WTC11 (cell line): ENCODE results near the gene SND1. TPM values are rescaled to one million over a fixed set of nuclear protein-coding genes. Genes with fewer than 3 reads are reported as not detected.

Experiments
- ATAC-seq: fragments of 200-7000 bp; cut with Tn5 transposase; 2 replicates; pipeline ENCODE4 v1.10.0; 2021; ENCODE audit warnings: mild to moderate bottlenecking, moderate library complexity
- CTCF ChIA-PET: fragments of 300-600 bp; sonication (Branson Sonifier 250); formaldehyde crosslinking; loops from one replicate; lab custom pipeline; 2021; ENCODE audit warnings: antibody characterized with exemption; lab: Charles Lee
- POLR2A ChIA-PET: fragments of 350-600 bp; sonication (Branson Sonifier 250); formaldehyde crosslinking; loops from one replicate; lab custom pipeline; 2021; ENCODE audit warnings: antibody characterized with exemption; lab: Charles Lee
- DNase-seq: peaks from one replicate; pipeline ENCODE4 v3.0.0; 2021; ENCODE audit warnings: low spot score
- H3K27ac Mint-ChIP-seq: 2 replicates; pipeline ENCODE4 v1.8.0; 2021; ENCODE audit warnings: mixed read lengths
- H3K27me3 Mint-ChIP-seq: 2 replicates; pipeline ENCODE4 v1.8.0; 2021; ENCODE audit warnings: low read depth, mild to moderate bottlenecking, moderate library complexity, mixed read lengths
- H3K36me3 Mint-ChIP-seq: 2 replicates; pipeline ENCODE4 v1.8.0; 2021; ENCODE audit warnings: mixed read lengths
- H3K4me1 Mint-ChIP-seq: 2 replicates; pipeline ENCODE4 v1.8.0; 2022; ENCODE audit warnings: mixed read lengths
- H3K4me3 Mint-ChIP-seq: 2 replicates; pipeline ENCODE4 v1.8.0; 2021; ENCODE audit warnings: mild to moderate bottlenecking, moderate library complexity, mixed read lengths
- H3K9me3 Mint-ChIP-seq: 2 replicates; pipeline ENCODE4 v1.8.0; 2021; ENCODE audit warnings: mixed read lengths
- AR ChIP-seq: fragments of 250-450 bp; sonication (Bioruptor Pico); IDR thresholded peaks from 2 replicates; pipeline ENCODE4 v1.9.0; 2021; ENCODE audit warnings: mild to moderate bottlenecking
- ATF1 ChIP-seq: sonication (generic); formaldehyde crosslinking; IDR thresholded peaks from 2 replicates; pipeline ENCODE4 v1.8.1; 2023; ENCODE audit warnings: mild to moderate bottlenecking, moderate library complexity, missing genetic modification reagents
- ESRRA ChIP-seq: sonication (generic); formaldehyde crosslinking; IDR thresholded peaks from 2 replicates; pipeline ENCODE4 v1.8.1; 2022; ENCODE audit warnings: mild to moderate bottlenecking, missing genetic modification reagents, borderline replicate concordance
- FOXJ3 ChIP-seq: sonication (generic); formaldehyde crosslinking; IDR thresholded peaks from 2 replicates; pipeline ENCODE4 v1.9.0; 2021; ENCODE audit warnings: missing genetic modification reagents, mild to moderate bottlenecking, borderline replicate concordance
- IRF2 ChIP-seq: sonication (generic); formaldehyde crosslinking; IDR thresholded peaks from 2 replicates; pipeline ENCODE4 v1.8.0; 2022; ENCODE audit warnings: low read depth, missing genetic modification reagents, borderline replicate concordance
- JAZF1 ChIP-seq: fragments of 250-450 bp; sonication (Bioruptor Pico); IDR thresholded peaks from 2 replicates; pipeline ENCODE4 v1.9.0; 2021; ENCODE audit warnings: moderate library complexity, mild to moderate bottlenecking, inconsistent platforms
- MLX ChIP-seq: sonication (generic); formaldehyde crosslinking; IDR thresholded peaks from 2 replicates; pipeline ENCODE4 v1.8.1; 2023; ENCODE audit warnings: mild to moderate bottlenecking, missing genetic modification reagents, moderate library complexity
- OVOL2 ChIP-seq: fragments of 250-450 bp; sonication (Bioruptor Pico); IDR thresholded peaks from 2 replicates; pipeline ENCODE4 v1.9.0; 2021; ENCODE audit warnings: mild to moderate bottlenecking, borderline replicate concordance
- PRDM15 ChIP-seq: sonication (generic); formaldehyde crosslinking; IDR thresholded peaks from 2 replicates; pipeline ENCODE4 v1.8.0; 2022; ENCODE audit warnings: missing genetic modification reagents
- PRRX2 ChIP-seq: fragments of 250-450 bp; sonication (Bioruptor Pico); IDR thresholded peaks from 2 replicates; pipeline ENCODE4 v1.8.0; 2021; ENCODE audit warnings: mild to moderate bottlenecking
- RORB ChIP-seq: fragments of 250-450 bp; sonication (Bioruptor Pico); IDR thresholded peaks from 2 replicates; pipeline ENCODE4 v1.9.0; 2021; ENCODE audit warnings: mild to moderate bottlenecking
- SMAD4 ChIP-seq: sonication (generic); formaldehyde crosslinking; IDR thresholded peaks from 2 replicates; pipeline ENCODE4 v1.8.0; 2022; ENCODE audit warnings: mild to moderate bottlenecking, missing genetic modification reagents
- SP1 ChIP-seq: sonication (generic); formaldehyde crosslinking; conservative IDR thresholded peaks from 2 replicates; pipeline ENCODE4 v1.8.1; 2022; ENCODE audit warnings: missing genetic modification reagents
- TCF7 ChIP-seq: sonication (generic); formaldehyde crosslinking; IDR thresholded peaks from 2 replicates; pipeline ENCODE4 v1.8.0; 2022; ENCODE audit warnings: mild to moderate bottlenecking, low read depth, missing genetic modification reagents, moderate library complexity
- TEAD1 ChIP-seq: sonication (generic); formaldehyde crosslinking; IDR thresholded peaks from 2 replicates; pipeline ENCODE4 v1.8.0; 2022; ENCODE audit warnings: mild to moderate bottlenecking, missing genetic modification reagents
- ZBTB21 ChIP-seq: sonication (generic); formaldehyde crosslinking; IDR thresholded peaks from 2 replicates; pipeline ENCODE4 v1.8.1; 2023; ENCODE audit warnings: mild to moderate bottlenecking, missing genetic modification reagents, borderline replicate concordance
- ZNF121 ChIP-seq: sonication (generic); formaldehyde crosslinking; IDR thresholded peaks from 2 replicates; pipeline ENCODE4 v1.8.0; 2023; ENCODE audit warnings: missing genetic modification reagents
- ZNF416 ChIP-seq: fragments of 250-450 bp; sonication (Bioruptor Pico); IDR thresholded peaks from 2 replicates; pipeline ENCODE4 v1.9.0; 2021; ENCODE audit warnings: mild to moderate bottlenecking, inconsistent platforms
- total RNA-seq: library from RNA; stranded (reverse); gene quantifications from 3 replicates; pipeline ENCODE4 v1.2.3, GENCODE V29; 2021
- TF ChIP-seq, protein P1 (sequence below): sonication (generic); formaldehyde crosslinking; IDR thresholded peaks from 2 replicates; pipeline ENCODE4 v1.8.0; 2022; ENCODE audit warnings: mild to moderate bottlenecking, missing genetic modification reagents
- TF ChIP-seq, protein P2 (sequence below): fragments of 250-450 bp; sonication (Bioruptor Pico); IDR thresholded peaks from 2 replicates; pipeline ENCODE4 v1.9.0; 2021; ENCODE audit warnings: moderate library complexity, mild to moderate bottlenecking, inconsistent platforms, borderline replicate concordance
- TF ChIP-seq, protein P3 (sequence below): sonication (generic); formaldehyde crosslinking; IDR thresholded peaks from 2 replicates; pipeline ENCODE4 v1.8.1; 2023; ENCODE audit warnings: mild to moderate bottlenecking, missing genetic modification reagents
- TF ChIP-seq, protein P4 (sequence below): sonication (generic); formaldehyde crosslinking; IDR thresholded peaks from 2 replicates; pipeline ENCODE4 v1.8.0; 2023; ENCODE audit warnings: missing genetic modification reagents
- TF ChIP-seq, protein P5 (sequence below): sonication (generic); formaldehyde crosslinking; IDR thresholded peaks from 2 replicates; pipeline ENCODE4 v1.8.1; 2022; ENCODE audit warnings: mild to moderate bottlenecking, moderate library complexity, missing genetic modification reagents

Gene SND1
- total RNA-seq, 1 experiment from 2014 or later = 261 TPM

- ChIA-PET CTCF (interaction anchor here (3.3 kb wide), 1 partner anchor 133 kb away, joined by 10 read pairs; no protein-coding TSS in a partner anchor), POLR2A (interaction anchor here (0.5 kb wide), 1 partner anchor 1862 kb away, joined by 3 read pairs; no protein-coding TSS in a partner anchor)
- no peak for ATAC-seq
- Mint-ChIP-seq H3K36me3 (peaks cover 5% of the 10 kb centered on the region), H3K4me3 (no peak overlapping the region), H3K9me3 (no peaks in the 10 kb centered on the region), H3K27me3 (no peaks in the 10 kb centered on the region), H3K27ac (no peak overlapping the region), H3K4me1 (peaks cover 10% of the 10 kb centered on the region; the same call in 1 of the 2 replicates)
- no peak for DNase-seq
- TF ChIP-seq JAZF1 (CRISPR knock-in tag) (no peak), ATF1 (no peak), IRF2 (CRISPR knock-in tag) (no peak), TCF7 (CRISPR knock-in tag) (no peak), ZBTB21 (CRISPR knock-in tag) (no peak), ZNF121 (CRISPR knock-in tag) (no peak), FOXJ3 (CRISPR knock-in tag) (no peak), RORB (CRISPR knock-in tag) (no peak), OVOL2 (no peak), TEAD1 (no peak), ZNF416 (CRISPR knock-in tag) (no peak), SMAD4 (CRISPR knock-in tag) (no peak), MLX (CRISPR knock-in tag) (no peak)
- TF ChIP-seq, protein P1, sequence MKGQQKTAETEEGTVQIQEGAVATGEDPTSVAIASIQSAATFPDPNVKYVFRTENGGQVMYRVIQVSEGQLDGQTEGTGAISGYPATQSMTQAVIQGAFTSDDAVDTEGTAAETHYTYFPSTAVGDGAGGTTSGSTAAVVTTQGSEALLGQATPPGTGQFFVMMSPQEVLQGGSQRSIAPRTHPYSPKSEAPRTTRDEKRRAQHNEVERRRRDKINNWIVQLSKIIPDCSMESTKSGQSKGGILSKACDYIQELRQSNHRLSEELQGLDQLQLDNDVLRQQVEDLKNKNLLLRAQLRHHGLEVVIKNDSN = no peak
- TF ChIP-seq, protein P2, sequence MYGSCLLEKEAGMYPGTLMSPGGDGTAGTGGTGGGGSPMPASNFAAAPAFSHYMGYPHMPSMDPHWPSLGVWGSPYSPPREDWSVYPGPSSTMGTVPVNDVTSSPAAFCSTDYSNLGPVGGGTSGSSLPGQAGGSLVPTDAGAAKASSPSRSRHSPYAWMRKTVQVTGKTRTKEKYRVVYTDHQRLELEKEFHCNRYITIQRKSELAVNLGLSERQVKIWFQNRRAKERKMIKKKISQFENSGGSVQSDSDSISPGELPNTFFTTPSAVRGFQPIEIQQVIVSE (CRISPR knock-in tag) = no peak
- TF ChIP-seq, protein P3, sequence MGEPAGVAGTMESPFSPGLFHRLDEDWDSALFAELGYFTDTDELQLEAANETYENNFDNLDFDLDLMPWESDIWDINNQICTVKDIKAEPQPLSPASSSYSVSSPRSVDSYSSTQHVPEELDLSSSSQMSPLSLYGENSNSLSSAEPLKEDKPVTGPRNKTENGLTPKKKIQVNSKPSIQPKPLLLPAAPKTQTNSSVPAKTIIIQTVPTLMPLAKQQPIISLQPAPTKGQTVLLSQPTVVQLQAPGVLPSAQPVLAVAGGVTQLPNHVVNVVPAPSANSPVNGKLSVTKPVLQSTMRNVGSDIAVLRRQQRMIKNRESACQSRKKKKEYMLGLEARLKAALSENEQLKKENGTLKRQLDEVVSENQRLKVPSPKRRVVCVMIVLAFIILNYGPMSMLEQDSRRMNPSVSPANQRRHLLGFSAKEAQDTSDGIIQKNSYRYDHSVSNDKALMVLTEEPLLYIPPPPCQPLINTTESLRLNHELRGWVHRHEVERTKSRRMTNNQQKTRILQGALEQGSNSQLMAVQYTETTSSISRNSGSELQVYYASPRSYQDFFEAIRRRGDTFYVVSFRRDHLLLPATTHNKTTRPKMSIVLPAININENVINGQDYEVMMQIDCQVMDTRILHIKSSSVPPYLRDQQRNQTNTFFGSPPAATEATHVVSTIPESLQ (CRISPR knock-in tag) = no peak
Observed at GRCh38 chr7:128076796-128077271, 424.8 kb downstream of the SND1 start.

DNA sequence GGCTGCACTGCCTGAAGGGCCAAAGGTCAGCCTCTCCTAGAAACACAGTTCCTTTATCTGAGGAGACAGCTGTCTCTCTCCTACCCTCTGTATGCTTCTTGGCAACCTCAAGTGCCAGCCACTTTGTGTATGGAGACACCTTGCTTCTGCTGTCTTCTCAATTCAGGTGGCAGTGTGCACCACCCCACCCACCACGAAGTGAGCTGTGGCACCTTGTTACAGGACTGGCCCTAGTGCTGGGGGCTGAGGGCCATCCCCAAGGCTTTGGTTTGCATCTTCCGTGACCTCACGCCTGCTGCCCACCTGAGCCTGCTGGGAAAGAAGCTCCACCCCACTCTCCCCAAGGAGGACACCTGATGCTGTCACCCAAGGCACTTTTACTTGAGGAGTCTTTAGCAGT is 426.3 kb downstream of the SND1 start:
- no peak overlapping the region for H3K4me3 Mint-ChIP-seq
- POLR2A ChIA-PET = no interaction called here
- no peak for ATAC-seq
- 0 out of 2 replicates have a peak overlapping the region, but pooled peaks have one; percentile 23 for H3K27ac Mint-ChIP-seq
- H3K4me1 Mint-ChIP-seq = peaks cover 3% of the 10 kb centered on the region; the same call in 1 of the 2 replicates
- H3K36me3 Mint-ChIP-seq = peaks cover 8% of the 10 kb centered on the region
- H3K9me3 Mint-ChIP-seq = no peaks in the 10 kb centered on the region
- DNase-seq = no peak
- H3K27me3 Mint-ChIP-seq = no peaks in the 10 kb centered on the region
- CTCF ChIA-PET = interaction anchor here (1.2 to 3.3 kb wide), 3 partner anchors 22 to 131 kb away, joined by 3 to 10 read pairs (median 5); partner anchors contain the start of gene LRRC4
- TF ChIP-seq ESRRA (CRISPR knock-in tag) (no peak), PRDM15 (CRISPR knock-in tag) (no peak), SP1 (CRISPR knock-in tag) (no peak), JAZF1 (CRISPR knock-in tag) (no peak), PRRX2 (CRISPR knock-in tag) (no peak), AR (CRISPR knock-in tag) (no peak)
- TF ChIP-seq, protein P2 (CRISPR knock-in tag) = no peak
- TF ChIP-seq, protein P4, sequence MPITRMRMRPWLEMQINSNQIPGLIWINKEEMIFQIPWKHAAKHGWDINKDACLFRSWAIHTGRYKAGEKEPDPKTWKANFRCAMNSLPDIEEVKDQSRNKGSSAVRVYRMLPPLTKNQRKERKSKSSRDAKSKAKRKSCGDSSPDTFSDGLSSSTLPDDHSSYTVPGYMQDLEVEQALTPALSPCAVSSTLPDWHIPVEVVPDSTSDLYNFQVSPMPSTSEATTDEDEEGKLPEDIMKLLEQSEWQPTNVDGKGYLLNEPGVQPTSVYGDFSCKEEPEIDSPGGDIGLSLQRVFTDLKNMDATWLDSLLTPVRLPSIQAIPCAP (CRISPR knock-in tag) = no peak
- TF ChIP-seq, protein P5, sequence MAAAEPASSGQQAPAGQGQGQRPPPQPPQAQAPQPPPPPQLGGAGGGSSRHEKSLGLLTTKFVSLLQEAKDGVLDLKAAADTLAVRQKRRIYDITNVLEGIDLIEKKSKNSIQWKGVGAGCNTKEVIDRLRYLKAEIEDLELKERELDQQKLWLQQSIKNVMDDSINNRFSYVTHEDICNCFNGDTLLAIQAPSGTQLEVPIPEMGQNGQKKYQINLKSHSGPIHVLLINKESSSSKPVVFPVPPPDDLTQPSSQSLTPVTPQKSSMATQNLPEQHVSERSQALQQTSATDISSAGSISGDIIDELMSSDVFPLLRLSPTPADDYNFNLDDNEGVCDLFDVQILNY (CRISPR knock-in tag) = no peak
